Aorta (tissue), 5 donors: ENCODE results near the gene ZNF440. TPM values are rescaled to one million over a fixed set of nuclear protein-coding genes. Genes with fewer than 3 reads are reported as not detected.
A peak's percentile ranks its signal among the peaks of the same experiment; 100 is the strongest.
"Not testable (repeated sequence)": the region's sequence is repeated elsewhere in the genome, so short reads cannot be mapped to it uniquely, and the experiment has no call there.

ENCODE experiments used
- ATAC-seq: fragments of 200-7000 bp; cut with Tn5 transposase; one replicate; pipeline ENCODE4 v1.9.1; 2022; ENCODE audit warnings: moderate library complexity; ENCODE audit not compliant: low FRiP score
- DNase-seq, 2 donors: peaks; one replicate each; pipeline ENCODE4 v3.0.0-alpha.2; 2020
- H3K27ac ChIP-seq, 2 donors: one replicate each; pipeline ENCODE4 v1.5.1; 2013; ENCODE audit warnings: low read length in 2 of 2, mild to moderate bottlenecking in 2 of 2, moderate library complexity in 2 of 2, control low read depth in 1 of 2, inconsistent platforms in 1 of 2, low read depth in 1 of 2
- H3K27me3 ChIP-seq, 2 donors: one replicate each; pipeline ENCODE4 v1.6.1; 2013; ENCODE audit warnings: control low read depth in 1 of 2, low read length in 1 of 2, mild to moderate bottlenecking in 1 of 2, moderate library complexity in 1 of 2; ENCODE audit not compliant: insufficient read depth in 2 of 2, control insufficient read depth in 1 of 2
- H3K36me3 ChIP-seq, 2 donors: one replicate each; pipeline ENCODE4 v1.6.1; 2013; ENCODE audit warnings: control low read depth in 1 of 2, low read length in 1 of 2, mild to moderate bottlenecking in 1 of 2; ENCODE audit not compliant: insufficient read depth in 2 of 2, control insufficient read depth in 1 of 2
- H3K4me1 ChIP-seq, 2 donors: one replicate each; pipeline ENCODE4 v1.6.1; 2013; ENCODE audit warnings: low read length in 2 of 2, control low read depth in 1 of 2, mild to moderate bottlenecking in 1 of 2, moderate library complexity in 1 of 2; ENCODE audit not compliant: insufficient read depth in 2 of 2, control insufficient read depth in 1 of 2
- H3K4me3 ChIP-seq, 2 donors: one replicate each; pipeline ENCODE4 v1.5.1; 2013; ENCODE audit warnings: low read length in 2 of 2, control low read depth in 1 of 2, mild to moderate bottlenecking in 1 of 2
- H3K9me3 ChIP-seq: one replicate; pipeline ENCODE4 v1.6.1; 2013; ENCODE audit warnings: mild to moderate bottlenecking, low read length; ENCODE audit not compliant: control insufficient read depth
- WGBS, 2 donors: extraction: QIAGEN DNeasy Blood & Tissue Kit; methylation state at CpG; one replicate each; pipeline ENCODE4 v1.1.7; 2013; 5-methylcytosine and 5-hydroxymethylcytosine counted together
- intact Hi-C, 2 donors: fragments of 100-400 bp; cut with DNase I; formaldehyde crosslinking; loops; one replicate each; pipeline versions ENCODE4 v1.14.2 to v1.15.0; 2022
- polyA plus RNA-seq, 2 donors: library from polyadenylated mRNA; stranded (reverse); fragments of 200-250 nt; gene quantifications; one replicate each; pipeline ENCODE4 v1.2.3, GENCODE V29; 2013
- total RNA-seq, 2 donors: library from RNA; stranded (reverse); fragmentation: NEBNext Ultra II Directional; extraction: Animal tissue kit (Norgen Biotek cat#: 25700); gene quantifications; one replicate each; pipeline ENCODE4 v1.2.1, GENCODE V29; 2021
- donor health status: healthy with polysubstance abuse.
- donor health status: Bipolar disorder and iron deficiency.
- donor health status: DM: no; HTN: no; CAD: no.
- donor health status: DM: no; HTN: no; CAD: no.
- donor health status: DM: yes; HTN: yes; CAD: no.

ZNF440 gene
- total and polyA plus RNA-seq, 4 donors, result 3.1 to 16.1 (median 9.1) TPM

DNA sequence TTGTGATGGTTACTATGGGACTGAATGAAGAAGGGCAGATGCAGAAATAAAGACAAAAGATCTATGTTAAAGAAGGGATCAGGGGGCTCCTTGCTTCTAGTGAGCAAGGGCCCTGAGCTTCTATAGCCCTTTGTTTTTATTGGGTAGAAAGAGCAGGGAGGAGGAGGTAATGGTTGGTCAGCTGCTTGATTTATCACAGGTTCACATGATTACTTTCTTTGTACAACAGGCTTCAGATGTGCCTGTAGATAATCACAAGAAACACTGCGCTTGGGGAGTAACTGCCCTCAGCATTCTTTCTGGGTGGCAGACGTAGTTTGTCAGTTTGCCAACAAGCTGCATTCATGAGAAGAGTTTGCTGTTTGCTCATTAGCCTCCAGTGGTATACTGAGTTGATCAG lies 29.6 kb downstream of the ZNF440 start:
- no peak overlapping the region for H3K27ac ChIP-seq
- no peak overlapping the region for H3K4me3 ChIP-seq
- no peak for DNase-seq
- WGBS, 2 donors, result 53 to 60% methylated on average over 2 of the region's 2 CpGs
- intact Hi-C loops, result no loop called here
- ATAC-seq, result no peak
- no peaks in the 10 kb centered on the region for H3K9me3 ChIP-seq
- no peaks in the 10 kb centered on the region for H3K27me3 ChIP-seq
- H3K4me1 ChIP-seq, result no peaks in the 10 kb centered on the region
- no peaks in the 10 kb centered on the region for H3K36me3 ChIP-seq

GRCh38 chr19:11847615-11848014 lies 33.5 kb downstream of the ZNF440 start:
- H3K9me3 ChIP-seq, H3K36me3 ChIP-seq, H3K4me1 ChIP-seq, intact Hi-C loops, H3K27me3 ChIP-seq, H3K4me3 ChIP-seq, H3K27ac ChIP-seq, ATAC-seq, DNase-seq: not testable (repeated sequence)
- WGBS, 2 donors, result 64 to 69% methylated on average over 6 of the region's 6 CpGs

DNA sequence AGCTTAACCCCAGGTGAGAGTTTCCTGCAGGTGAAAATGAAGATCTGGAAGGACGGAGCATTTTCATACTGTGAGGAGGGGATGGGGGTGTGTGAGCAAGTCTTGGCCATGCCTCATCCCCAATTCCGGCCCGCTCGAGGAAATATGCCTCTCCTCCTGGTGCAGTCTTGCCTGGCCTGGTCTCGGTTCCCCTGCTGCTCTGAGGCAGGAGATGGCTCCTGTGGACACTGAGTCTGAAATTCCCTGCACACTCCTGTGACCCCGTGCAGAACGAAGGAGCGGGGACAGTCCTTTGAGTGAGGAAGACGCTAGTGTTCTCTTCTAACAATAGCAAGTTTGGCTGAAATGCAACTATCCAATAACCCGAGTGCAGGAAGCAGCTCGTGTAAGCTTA lies 34.1 kb downstream of the ZNF440 start:
- 25% methylated on average over 11 of the region's 11 CpGs for WGBS, 2 donors
- intact Hi-C loops, result no loop called here
- no peaks in the 10 kb centered on the region for H3K27me3 ChIP-seq
- H3K9me3 ChIP-seq, result no peaks in the 10 kb centered on the region
- H3K4me3 ChIP-seq, result peak overlapping the region; percentile 8 to 54
- ATAC-seq, result no peak
- DNase-seq, result no peak
- H3K4me1 ChIP-seq, result no peaks in the 10 kb centered on the region
- H3K36me3 ChIP-seq, result no peaks in the 10 kb centered on the region
- H3K27ac ChIP-seq, result peak overlapping the region in 1 of 2 donors; percentile 20

- 0 to 1% methylated on average over 59 of the region's 59 CpGs for WGBS, 2 donors
- Histone ChIP-seq H3K4me3 (peak within 1 kb of the TSS; percentile 8 to 54), H3K27ac (peak within 1 kb of the TSS in 1 of 2 donors; percentile 55), H3K9me3 (peaks cover 3% of the 10 kb centered on the region), H3K36me3 (no peaks in the 10 kb centered on the region), H3K27me3 (no peaks in the 10 kb centered on the region), H3K4me1 (no peaks in the 10 kb centered on the region)
- intact Hi-C loops, result no loop called here
- ATAC-seq, result peak; percentile 97
- DNase-seq, result peak; percentile 95 to 97
These were observed 34.8 kb downstream of the ZNF440 start, which contains the start of gene ZNF439 for GRCh38 chr19:11848594-11849469. ZNF439 (plus strand) TSS chr19:11848726; CDS start chr19:11848868, 142 bp downstream.

DNA sequence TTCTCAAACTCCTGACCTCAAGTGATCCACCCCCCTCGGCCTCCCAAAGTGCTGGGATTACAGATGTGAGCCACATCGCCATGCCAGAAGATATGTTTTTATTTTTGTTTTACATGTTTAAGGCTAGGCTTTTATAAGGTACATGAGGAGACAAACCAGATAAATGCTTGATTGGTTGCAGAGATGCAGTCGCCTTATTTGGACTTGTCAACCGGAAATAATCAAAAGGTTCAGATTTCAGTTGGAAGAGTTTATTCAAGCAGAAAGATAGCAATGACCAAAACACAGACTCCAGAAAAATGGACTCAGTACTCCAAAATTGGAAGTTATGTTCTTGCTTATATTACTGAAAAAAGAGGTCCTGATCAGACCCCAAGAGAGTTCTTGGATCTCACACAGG lies 36.2 kb downstream of the ZNF440 start:
- H3K36me3 ChIP-seq, H3K27me3 ChIP-seq, H3K4me3 ChIP-seq, ATAC-seq, H3K27ac ChIP-seq, DNase-seq, H3K9me3 ChIP-seq, intact Hi-C loops, H3K4me1 ChIP-seq: not testable (repeated sequence)
- WGBS, 2 donors, result 91 to 96% methylated on average over 4 of the region's 4 CpGs

GRCh38 chr19:11853358-11853757 lies 39.3 kb downstream of the ZNF440 start:
- Histone ChIP-seq H3K36me3 (peaks cover 0 to 6% of the 10 kb centered on the region in 2 donors), H3K9me3 (peaks cover 13% of the 10 kb centered on the region), H3K27ac (no peak overlapping the region), H3K4me1 (no peaks in the 10 kb centered on the region), H3K27me3 (no peaks in the 10 kb centered on the region), H3K4me3 (no peak overlapping the region)
- ATAC-seq, result no peak
- no peak for DNase-seq
- WGBS, 2 donors, result 78 to 85% methylated on average over 3 of the region's 3 CpGs
- intact Hi-C loops, result no loop called here

DNA sequence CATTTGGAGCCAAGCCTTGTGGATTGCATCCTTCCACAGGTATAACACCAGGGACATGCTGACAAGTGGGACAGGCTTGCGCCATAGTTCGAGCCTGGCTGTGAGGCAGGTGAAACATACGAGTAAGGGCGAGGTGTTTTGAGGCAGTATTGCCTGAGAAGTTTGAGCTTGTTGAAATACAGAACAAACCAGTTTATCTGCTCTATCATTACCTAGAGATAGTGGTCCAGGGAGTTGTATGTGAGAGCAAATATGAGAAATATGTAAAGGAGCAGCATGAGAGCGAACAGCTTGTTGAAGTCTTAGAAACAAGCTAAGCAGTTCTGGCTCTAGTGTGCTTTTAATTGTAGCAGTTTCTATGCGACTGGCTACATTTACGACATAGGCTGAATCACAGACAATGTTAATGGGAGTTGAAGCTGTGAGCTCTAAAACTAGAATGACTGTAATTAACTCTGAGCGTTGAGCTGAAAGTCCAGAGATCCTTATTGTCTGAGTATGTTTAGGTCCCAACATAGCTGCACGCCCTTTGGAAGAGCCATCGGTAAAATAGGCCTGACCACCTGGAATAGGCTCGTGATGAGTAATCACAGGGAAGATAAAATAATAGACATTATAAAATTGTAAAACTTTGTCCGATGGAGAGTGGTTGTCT lies 42.6 kb downstream of the ZNF440 start:
- Histone ChIP-seq H3K36me3 (peaks cover 0 to 6% of the 10 kb centered on the region in 2 donors), H3K9me3 (peaks cover 28% of the 10 kb centered on the region), H3K4me1 (no peaks in the 10 kb centered on the region), H3K27me3 (no peaks in the 10 kb centered on the region), H3K4me3 (no peak overlapping the region), H3K27ac (no peak overlapping the region)
- no peak for ATAC-seq
- intact Hi-C loops, result no loop called here
- DNase-seq, result no peak
- WGBS, 2 donors, result 96% methylated on average over 12 of the region's 12 CpGs

DNA sequence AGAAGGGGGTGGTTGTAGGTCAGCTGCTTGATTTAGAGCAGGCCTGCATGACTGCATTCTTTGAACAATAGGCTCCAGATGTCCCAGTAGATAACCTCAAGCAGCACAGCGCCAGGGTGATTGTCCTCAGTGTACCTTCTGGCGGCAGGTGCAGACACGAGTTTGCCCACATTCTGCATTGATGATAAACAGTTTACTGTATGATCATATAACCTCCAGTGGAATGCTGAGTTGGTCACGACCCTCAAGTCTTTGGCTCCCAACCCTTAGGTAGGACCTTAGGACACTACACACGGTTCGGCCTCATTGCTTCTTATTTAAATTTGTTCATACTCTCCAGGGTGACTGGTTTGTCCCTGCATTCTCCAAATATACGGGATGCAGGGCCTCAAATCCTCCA lies 46.6 kb downstream of the ZNF440 start:
- Histone ChIP-seq H3K36me3 (peaks cover 0 to 7% of the 10 kb centered on the region in 2 donors), H3K4me3 (no peak overlapping the region), H3K9me3 (peaks cover 31% of the 10 kb centered on the region), H3K4me1 (no peaks in the 10 kb centered on the region), H3K27me3 (no peaks in the 10 kb centered on the region), H3K27ac (no peak overlapping the region)
- intact Hi-C loops, result no loop called here
- no peak for DNase-seq
- 96 to 98% methylated on average over 7 of the region's 7 CpGs for WGBS, 2 donors
- no peak for ATAC-seq
